Panc1 (cell line): Measurements from ENCODE around the gene PHOX2B. TPM values are rescaled to one million over a fixed set of nuclear protein-coding genes. Genes with fewer than 3 reads are reported as not detected.

Source experiments
- total RNA-seq: library from RNA; stranded (reverse); gene quantifications from one replicate; pipeline ENCODE4 v1.2.1, GENCODE V29; 2021; ENCODE audit not compliant: unreplicated experiment

Gene PHOX2B
- total RNA-seq, 1 experiment from 2014 or later = not detected

Other genes starting within 250 kb of the PHOX2B start
- 3.3 TPM for gene LIMCH1, start 210.6 kb downstream of the PHOX2B start, total RNA-seq
- 48.1 TPM for gene TMEM33, start 186.7 kb upstream of the PHOX2B start, total RNA-seq
- gene DCAF4L1, start 233.0 kb upstream of the PHOX2B start, total RNA-seq = 0.13 TPM
- gene SLC30A9, start 241.8 kb upstream of the PHOX2B start, total RNA-seq = 32.4 TPM